IMR-90 (cell line): Measurements from ENCODE around the gene MEGF8. TPM values are rescaled to one million over a fixed set of nuclear protein-coding genes. Genes with fewer than 3 reads are reported as not detected.

Experiments
- ATAC-seq: fragments of 200-7000 bp; cut with Tn5 transposase; 2 replicates; pipeline ENCODE4 v1.9.1; 2020; ENCODE audit warnings: low read depth, mild to moderate bottlenecking, moderate library complexity
- BruUV-seq: library from RNA; stranded (reverse); fragments of 400-500 nt; replicated peaks from 2 replicates; lab custom pipeline; 2021; lab: Mats Ljungman, UMichigan
- CTCF ChIA-PET: fragments of 300-600 bp; formaldehyde crosslinking; extraction: SDS; loops from one replicate; lab custom pipeline; 2021; ENCODE audit warnings: antibody characterized with exemption; lab: Yijun Ruan, JAX
- POLR2A ChIA-PET: fragments of 300-600 bp; sonication (Branson Sonifier 250); formaldehyde crosslinking; loops from one replicate; lab custom pipeline; 2022; ENCODE audit warnings: antibody characterized with exemption; ENCODE audit not compliant: unreplicated experiment; lab: Charles Lee
- DNase-seq: peaks from one replicate; pipeline ENCODE4 v3.0.0; 2013
- H2AFZ ChIP-seq: replicated peaks from 2 replicates; pipeline ENCODE3; 2013; ENCODE audit warnings: low read length, mild to moderate bottlenecking; ENCODE audit not compliant: poor library complexity
- H2AK5ac ChIP-seq: 2 replicates; pipeline ENCODE4 v1.6.1; 2013; ENCODE audit warnings: low read depth, low read length, inconsistent platforms
- H2AK9ac ChIP-seq: replicated peaks from 2 replicates; pipeline ENCODE3; 2013; ENCODE audit warnings: mild to moderate bottlenecking, low read depth, low read length, moderate library complexity; ENCODE audit not compliant: poor library complexity
- H2BK120ac ChIP-seq: 2 replicates; pipeline ENCODE4 v1.6.1; 2013; ENCODE audit warnings: low read depth, low read length, inconsistent platforms
- H2BK15ac ChIP-seq: 3 replicates; pipeline ENCODE4 v1.6.1; 2013; ENCODE audit warnings: low read depth, low read length, inconsistent platforms
- H2BK20ac ChIP-seq: 2 replicates; pipeline ENCODE4 v1.6.1; 2013; ENCODE audit warnings: low read depth, mild to moderate bottlenecking, inconsistent platforms, low read length, moderate library complexity
- H2BK5ac ChIP-seq: 2 replicates; pipeline ENCODE4 v1.6.1; 2013; ENCODE audit warnings: mild to moderate bottlenecking, low read depth, low read length, inconsistent platforms; ENCODE audit not compliant: poor library complexity, severe bottlenecking
- H3K14ac ChIP-seq: replicated peaks from 2 replicates; pipeline ENCODE4 v1.6.1; 2013; ENCODE audit warnings: low read depth, low read length, inconsistent platforms
- H3K18ac ChIP-seq: 2 replicates; pipeline ENCODE4 v1.6.1; 2013; ENCODE audit warnings: low read depth, low read length, control low read depth
- H3K23ac ChIP-seq: 2 replicates; pipeline ENCODE4 v1.6.1; 2013; ENCODE audit warnings: low read depth, low read length, inconsistent platforms
- H3K27ac ChIP-seq: 2 replicates; pipeline ENCODE4 v1.5.1; 2013; ENCODE audit warnings: mild to moderate bottlenecking, control low read depth, low read length; ENCODE audit not compliant: insufficient read depth
- H3K27me3 ChIP-seq: 2 replicates; pipeline ENCODE4 v1.6.1; 2013; ENCODE audit warnings: low read length; ENCODE audit not compliant: control insufficient read depth, insufficient read depth
- H3K36me3 ChIP-seq: 2 replicates; pipeline ENCODE4 v1.6.1; 2013; ENCODE audit warnings: low read length, mixed read lengths; ENCODE audit not compliant: control insufficient read depth, insufficient read depth
- H3K4ac ChIP-seq: 2 replicates; pipeline ENCODE4 v1.6.1; 2013; ENCODE audit warnings: low read depth, low read length, inconsistent platforms
- H3K4me1 ChIP-seq: 2 replicates; pipeline ENCODE4 v1.6.1; 2013; ENCODE audit warnings: low read length, mixed read lengths; ENCODE audit not compliant: control insufficient read depth, insufficient read depth
- H3K4me2 ChIP-seq: 2 replicates; pipeline ENCODE4 v1.6.1; 2013; ENCODE audit warnings: low read depth, mild to moderate bottlenecking, control low read depth, low read length, moderate library complexity
- H3K4me3 ChIP-seq: 2 replicates; pipeline ENCODE4 v1.5.1; 2013; ENCODE audit warnings: low read depth, mild to moderate bottlenecking, control low read depth, low read length, moderate library complexity; ENCODE audit not compliant: insufficient read depth
- H3K56ac ChIP-seq: 2 replicates; pipeline ENCODE4 v1.6.1; 2013; ENCODE audit warnings: low read length, inconsistent platforms; ENCODE audit not compliant: insufficient read depth; ENCODE audit errors: extremely low read depth
- H3K79me1 ChIP-seq, 2 experiments: 2 replicates each; pipeline ENCODE4 v1.6.1; 2013; ENCODE audit warnings: low read length in 2 of 2, inconsistent platforms in 1 of 2, low read depth in 1 of 2
- H3K9ac ChIP-seq: 2 replicates; pipeline ENCODE4 v1.6.1; 2013; ENCODE audit warnings: low read depth, low read length, control low read depth
- H3K9me1 ChIP-seq: 2 replicates; pipeline ENCODE4 v1.6.1; 2013; ENCODE audit warnings: low read length, inconsistent platforms; ENCODE audit not compliant: insufficient read depth
- H3K9me3 ChIP-seq: 2 replicates; pipeline ENCODE4 v1.6.1; 2013; ENCODE audit warnings: low read length; ENCODE audit not compliant: control insufficient read depth, insufficient read depth
- H4K20me1 ChIP-seq: 2 replicates; pipeline ENCODE4 v1.6.1; 2013; ENCODE audit warnings: low read length, inconsistent platforms; ENCODE audit not compliant: insufficient read depth
- H4K5ac ChIP-seq: 2 replicates; pipeline ENCODE4 v1.6.1; 2013; ENCODE audit warnings: mild to moderate bottlenecking, low read depth, low read length, control low read depth
- H4K8ac ChIP-seq, 2 experiments: 2 replicates each; pipeline ENCODE4 v1.6.1; 2013; ENCODE audit warnings: low read depth in 2 of 2, low read length in 2 of 2, control low read depth in 1 of 2, inconsistent platforms in 1 of 2
- H4K91ac ChIP-seq: 2 replicates; pipeline ENCODE4 v1.6.1; 2013; ENCODE audit warnings: low read depth, low read length, inconsistent platforms; ENCODE audit not compliant: insufficient read depth
- BHLHE40 ChIP-seq: fragments of 150-350 bp; IDR thresholded peaks from 2 replicates; pipeline ENCODE4 v1.6.1; 2016; ENCODE audit warnings: mild to moderate bottlenecking, low read depth, low read length
- CEBPB ChIP-seq: IDR thresholded peaks from 2 replicates; pipeline ENCODE4 v1.6.1; 2012; ENCODE audit warnings: low read depth, low read length, improper control_type of control experiment
- CHD1 ChIP-seq: IDR thresholded peaks from 2 replicates; pipeline ENCODE4 v1.6.1; 2012; ENCODE audit warnings: low read depth, low read length, improper control_type of control experiment
- CTCF ChIP-seq: conservative IDR thresholded peaks from 2 replicates; pipeline ENCODE4 v1.5.1; 2012; ENCODE audit warnings: mild to moderate bottlenecking, low read depth, low read length, improper control_type of control experiment
- ELK1 ChIP-seq: fragments of 150-350 bp; IDR thresholded peaks from 2 replicates; pipeline ENCODE4 v1.6.1; 2016; ENCODE audit warnings: low read depth, mild to moderate bottlenecking, low read length, moderate library complexity, borderline replicate concordance
- FOS ChIP-seq: fragments of 150-350 bp; IDR thresholded peaks from 2 replicates; pipeline ENCODE4 v1.6.1; 2016; ENCODE audit warnings: low read depth, low read length
- MAFK ChIP-seq: IDR thresholded peaks from 2 replicates; pipeline ENCODE4 v1.6.1; 2012; ENCODE audit warnings: low read depth, low read length, improper control_type of control experiment
- MAZ ChIP-seq: IDR thresholded peaks from 2 replicates; pipeline ENCODE4 v1.6.1; 2012; ENCODE audit warnings: low read depth, mild to moderate bottlenecking, low read length, improper control_type of control experiment, moderate library complexity, borderline replicate concordance
- MXI1 ChIP-seq: IDR thresholded peaks from 2 replicates; pipeline ENCODE4 v1.6.1; 2012; ENCODE audit warnings: low read depth, mild to moderate bottlenecking, low read length, moderate library complexity, borderline replicate concordance
- NFE2L2 ChIP-seq: fragments of 150-350 bp; IDR thresholded peaks from 2 replicates; pipeline ENCODE4 v1.6.1; 2016; ENCODE audit warnings: low read depth, mild to moderate bottlenecking, low read length
- POLR2A ChIP-seq: IDR thresholded peaks from 2 replicates; pipeline ENCODE4 v1.6.1; 2012; ENCODE audit warnings: mild to moderate bottlenecking, low read depth, low read length
- RAD21 ChIP-seq: IDR thresholded peaks from 2 replicates; pipeline ENCODE4 v1.6.1; 2012; ENCODE audit warnings: low read length, improper control_type of control experiment
- RCOR1 ChIP-seq: IDR thresholded peaks from 2 replicates; pipeline ENCODE4 v1.6.1; 2012; ENCODE audit warnings: mild to moderate bottlenecking, low read length, improper control_type of control experiment; ENCODE audit not compliant: insufficient replicate concordance
- RFX5 ChIP-seq: IDR thresholded peaks from 2 replicates; pipeline ENCODE4 v1.8.0; 2012; ENCODE audit warnings: low read depth, mild to moderate bottlenecking, low read length, moderate library complexity
- SMC3 ChIP-seq: fragments of 150-350 bp; IDR thresholded peaks from 2 replicates; pipeline ENCODE4 v1.6.1; 2016; ENCODE audit warnings: low read depth, mild to moderate bottlenecking, antibody characterized with exemption, low read length, moderate library complexity
- WGBS, 2 experiments: methylation state at CpG; one replicate each; pipeline versions ENCODE4 v1.1.5 to v1.1.7; 2013; ENCODE audit warnings: missing lambda C conversion rate in 2 of 2; ENCODE audit not compliant: insufficient read length in 1 of 2; ENCODE audit errors: extremely low coverage in 2 of 2; 5-methylcytosine and 5-hydroxymethylcytosine counted together
- dilution Hi-C: fragments of 300-500 bp; cut with HindIII; formaldehyde crosslinking; loops from one replicate; pipeline ENCODE4 v1.14.3; 2018; ENCODE audit warnings: low sequenced_read_pairs; ENCODE audit not compliant: unreplicated experiment
- in situ Hi-C: fragments of 300-500 bp; cut with MboI; formaldehyde crosslinking; loops from 3 replicates; pipeline ENCODE4 v1.14.3; 2019; ENCODE audit warnings: low sequenced_read_pairs, inconsistent platforms, mixed read lengths
- intact Hi-C: fragments of 100-400 bp; cut with micrococcal nuclease; formaldehyde crosslinking; loops from 2 replicates; pipeline ENCODE4 v1.10.0; 2022
- polyA plus RNA-seq, 3 experiments: library from polyadenylated mRNA; depleted of rRNA; stranded (reverse); fragments of >200 nt; gene quantifications; 2 replicates each; pipeline ENCODE4 v1.2.3, GENCODE V29; 2012; ENCODE audit warnings: low replicate concordance in 1 of 3
- total RNA-seq: library from RNA; depleted of rRNA; stranded (reverse); fragments of >200 nt; gene quantifications from 2 replicates; pipeline ENCODE4 v1.2.3, GENCODE V29; 2012

MEGF8 gene
- total and polyA plus RNA-seq, 2 of the 4 experiments (the other 2 are of a cell fraction), result 2.3 to 12.5 TPM

- peak overlapping the region; percentile 62 for H3K4ac ChIP-seq
- BruUV-seq, result TSS peak; percentile 99
- in situ Hi-C loops (loop anchor here (10.0 kb wide), 1 partner anchor 191 kb away; the partner anchor contains the start of gene POU2F2), intact Hi-C loops (loop anchor here (1.0 kb wide), 2 partner anchors 80 to 218 kb away; no protein-coding TSS in a partner anchor), dilution Hi-C loops (no loop called here)
- no peak overlapping the region; the same call in 1 of the 2 replicates for H3K18ac ChIP-seq
- WGBS, 2 experiments, result 0% methylated on average over 13 of the region's 37 CpGs; no CpG with 5 or more reads in 1 of the 2 experiments
- no peak overlapping the region; the same call in 1 of the 2 replicates for H4K5ac ChIP-seq
- H2BK15ac ChIP-seq, result no peak overlapping the region
- no peak overlapping the region for H2BK120ac ChIP-seq
- H3K27ac ChIP-seq, result peak overlapping the region; percentile 30
- peaks cover 26% of the 10 kb centered on the region for H3K27me3 ChIP-seq
- H4K20me1 ChIP-seq, result peaks cover 14% of the 10 kb centered on the region; the same call in 1 of the 2 replicates
- no peaks in the 10 kb centered on the region for H3K9me3 ChIP-seq
- H3K4me1 ChIP-seq, result peaks cover 4% of the 10 kb centered on the region
- no peak for DNase-seq
- peak overlapping the region; percentile 63 for H3K56ac ChIP-seq
- H3K23ac ChIP-seq, result peak overlapping the region; percentile 12; the same call in 1 of the 2 replicates
- peak overlapping the region; percentile 78 for H3K4me3 ChIP-seq
- peaks cover 2% of the 10 kb centered on the region; the same call in 1 of the 2 replicates for H3K9me1 ChIP-seq
- H3K9ac ChIP-seq, result peak overlapping the region; percentile 79
- no peak overlapping the region for H2BK20ac ChIP-seq
- no peak overlapping the region for H2BK5ac ChIP-seq
- H4K8ac ChIP-seq, result peak overlapping the region in 1 of 2 experiments; percentile 71; a peak in 1 of 4 replicates
- peaks cover 16 to 53% of the 10 kb centered on the region in 2 experiments for H3K79me1 ChIP-seq
- peak overlapping the region; percentile 78 for H3K14ac ChIP-seq
- 0 out of 2 replicates have a peak overlapping the region, but pooled peaks have one; percentile 20 for H2AK5ac ChIP-seq
- ChIA-PET POLR2A (no interaction called here), CTCF (no interaction called here)
- no peaks in the 10 kb centered on the region for H3K36me3 ChIP-seq
- peak overlapping the region; percentile 35 for H2AK9ac ChIP-seq
- peak overlapping the region; percentile 91 for H2AFZ ChIP-seq
- peak overlapping the region; percentile 69 for H3K4me2 ChIP-seq
- ATAC-seq, result peak; percentile 28
- no peak overlapping the region for H4K91ac ChIP-seq
- TF ChIP-seq ELK1 (no peak), BHLHE40 (no peak), RCOR1 (no peak), RFX5 (no peak), NFE2L2 (no peak), CHD1 (no peak), MXI1 (no peak), MAFK (no peak), POLR2A (no peak; the same call in 1 of the 2 replicates), CEBPB (no peak), FOS (no peak), CTCF (no peak), MAZ (no peak), RAD21 (no peak), SMC3 (no peak)
Observed at GRCh38 chr19:42325896-42326771, 699 bp downstream of the MEGF8 start.
